GM19372 (cell line): ENCODE data around the gene STX1B.

Experiments
- ATAC-seq: cut with Tn5 transposase; IDR thresholded peaks from one replicate; pipeline ENCODE4 v1.9.1; 2021; ENCODE audit warnings: mild to moderate bottlenecking, low read depth, moderate library complexity; ENCODE audit not compliant: unreplicated experiment

STX1B gene

GRCh38 chr16:30980434-30980833, 30.0 kb downstream of the STX1B start:
- ATAC-seq: no peak

- no peak for ATAC-seq
Observed at GRCh38 chr16:30980023-30980371, 30.4 kb downstream of the STX1B start.

DNA sequence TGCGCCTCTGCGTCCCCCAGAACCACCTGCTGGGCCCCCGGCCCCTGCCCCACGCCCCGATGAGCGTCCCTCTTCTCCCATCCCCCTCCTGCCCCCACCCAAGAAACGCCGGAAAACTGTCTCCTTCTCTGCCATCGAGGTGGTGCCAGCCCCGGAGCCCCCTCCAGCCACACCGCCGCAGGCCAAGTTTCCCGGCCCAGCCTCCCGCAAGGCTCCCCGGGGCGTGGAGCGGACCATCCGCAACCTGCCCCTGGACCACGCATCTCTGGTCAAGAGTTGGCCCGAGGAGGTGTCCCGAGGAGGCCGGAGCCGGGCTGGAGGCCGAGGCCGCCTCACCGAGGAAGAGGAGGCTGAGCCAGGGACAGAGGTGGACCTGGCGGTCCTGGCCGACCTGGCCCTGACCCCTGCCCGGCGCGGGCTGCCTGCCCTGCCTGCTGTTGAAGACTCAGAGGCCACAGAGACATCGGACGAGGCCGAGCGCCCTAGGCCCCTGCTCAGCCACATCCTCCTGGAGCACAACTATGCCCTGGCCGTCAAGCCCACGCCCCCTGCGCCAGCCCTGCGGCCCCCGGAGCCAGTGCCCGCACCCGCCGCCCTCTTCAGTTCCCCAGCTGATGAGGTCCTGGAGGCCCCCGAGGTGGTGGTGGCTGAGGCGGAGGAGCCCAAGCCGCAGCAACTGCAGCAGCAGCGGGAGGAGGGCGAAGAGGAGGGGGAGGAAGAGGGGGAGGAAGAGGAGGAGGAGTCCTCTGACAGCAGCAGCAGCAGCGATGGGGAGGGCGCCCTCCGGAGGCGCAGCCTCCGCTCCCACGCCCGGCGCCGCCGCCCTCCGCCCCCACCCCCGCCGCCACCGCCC, 31.0 kb downstream of the STX1B start:
- no peak for ATAC-seq

GRCh38 chr16:30977502-30977901, 32.9 kb downstream of the STX1B start:
- ATAC-seq: no peak

DNA sequence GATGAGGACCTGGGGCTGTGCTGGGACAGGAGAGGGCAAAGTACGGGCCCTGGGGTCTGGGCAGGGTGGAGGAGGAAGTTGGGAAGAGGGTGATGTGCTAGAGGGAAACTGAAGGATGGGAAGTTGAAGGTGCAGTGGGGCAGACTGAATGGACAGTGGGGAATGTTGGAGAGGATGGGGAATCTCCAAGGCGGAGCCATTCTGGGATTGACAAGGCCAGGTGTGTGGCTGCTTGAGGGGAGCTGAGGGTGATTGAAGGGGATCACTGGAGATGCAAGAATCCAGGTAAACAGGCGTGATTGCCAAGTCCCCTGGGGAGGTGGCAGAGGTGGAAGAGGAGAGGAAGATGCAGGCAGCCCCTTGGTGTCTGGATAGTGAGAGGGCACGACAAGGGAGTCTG, 34.0 kb downstream of the STX1B start:
- no peak for ATAC-seq

DNA sequence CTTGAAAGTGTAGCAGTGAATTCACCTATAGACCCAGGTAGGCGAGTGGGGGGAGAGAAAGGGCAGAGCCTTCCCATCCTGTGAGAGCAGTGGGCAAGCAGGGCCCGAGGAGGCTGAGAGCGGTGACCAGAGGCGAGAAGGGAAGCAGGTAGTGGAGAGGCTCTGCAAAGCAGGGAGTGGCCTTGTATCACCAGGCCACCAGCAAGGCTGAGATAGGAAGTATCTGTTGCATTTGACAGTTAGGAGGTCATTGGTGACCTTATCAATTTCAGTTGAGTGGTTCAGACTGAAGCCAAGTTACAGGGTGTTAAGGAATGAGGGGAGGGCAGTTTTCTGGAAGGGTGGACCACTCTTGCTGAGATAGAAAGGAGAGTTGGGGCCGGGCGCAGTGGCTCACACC, 36.1 kb downstream of the STX1B start:
- no peak for ATAC-seq

GRCh38 chr16:30972872-30973271, 37.6 kb downstream of the STX1B start:
- ATAC-seq: no peak

DNA sequence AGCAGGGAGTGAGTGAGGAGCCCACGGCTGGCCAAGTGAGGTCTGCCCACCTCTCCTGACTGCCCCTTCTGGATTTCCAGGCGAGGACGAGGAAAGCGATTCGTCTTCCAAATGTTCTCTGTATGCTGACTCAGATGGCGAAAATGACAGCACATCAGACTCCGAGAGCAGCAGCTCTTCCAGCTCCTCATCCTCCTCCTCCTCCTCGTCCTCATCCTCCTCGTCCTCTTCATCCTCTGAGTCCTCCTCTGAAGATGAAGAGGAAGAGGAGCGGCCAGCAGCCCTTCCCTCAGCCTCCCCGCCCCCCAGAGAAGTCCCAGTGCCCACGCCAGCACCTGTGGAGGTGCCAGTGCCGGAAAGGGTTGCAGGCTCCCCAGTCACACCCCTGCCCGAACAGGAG, 39.1 kb downstream of the STX1B start:
- ATAC-seq: no peak

DNA sequence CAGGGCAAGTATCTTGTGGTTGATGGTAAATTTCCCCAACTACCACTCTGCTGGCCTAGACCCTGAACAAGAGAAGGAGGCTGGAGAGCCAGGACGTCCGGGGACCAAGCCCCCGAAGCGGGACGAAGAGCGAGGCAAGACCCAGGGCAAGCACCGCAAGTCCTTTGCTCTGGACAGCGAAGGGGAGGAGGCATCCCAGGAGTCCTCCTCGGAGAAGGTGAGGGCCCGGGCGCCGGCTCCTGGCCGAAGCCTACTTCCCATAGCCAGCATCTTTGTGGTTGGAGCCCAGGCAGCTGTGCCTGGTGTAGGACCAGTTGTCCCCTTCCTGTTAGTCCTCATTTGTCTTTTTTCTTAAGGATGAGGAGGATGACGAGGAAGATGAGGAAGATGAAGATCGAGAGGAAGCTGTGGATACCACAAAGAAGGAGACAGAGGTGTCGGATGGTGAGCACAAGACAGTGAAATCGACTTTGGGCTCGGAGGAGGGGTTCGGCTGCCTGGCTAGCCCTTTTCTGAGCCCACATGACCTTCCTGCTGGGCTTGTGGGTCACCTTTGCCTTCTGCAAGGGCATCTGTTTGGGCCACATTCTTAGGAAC, 41.1 kb downstream of the STX1B start:
- no peak for ATAC-seq

- no peak for ATAC-seq
Observed at GRCh38 chr16:30967795-30968194, 42.6 kb downstream of the STX1B start.

DNA sequence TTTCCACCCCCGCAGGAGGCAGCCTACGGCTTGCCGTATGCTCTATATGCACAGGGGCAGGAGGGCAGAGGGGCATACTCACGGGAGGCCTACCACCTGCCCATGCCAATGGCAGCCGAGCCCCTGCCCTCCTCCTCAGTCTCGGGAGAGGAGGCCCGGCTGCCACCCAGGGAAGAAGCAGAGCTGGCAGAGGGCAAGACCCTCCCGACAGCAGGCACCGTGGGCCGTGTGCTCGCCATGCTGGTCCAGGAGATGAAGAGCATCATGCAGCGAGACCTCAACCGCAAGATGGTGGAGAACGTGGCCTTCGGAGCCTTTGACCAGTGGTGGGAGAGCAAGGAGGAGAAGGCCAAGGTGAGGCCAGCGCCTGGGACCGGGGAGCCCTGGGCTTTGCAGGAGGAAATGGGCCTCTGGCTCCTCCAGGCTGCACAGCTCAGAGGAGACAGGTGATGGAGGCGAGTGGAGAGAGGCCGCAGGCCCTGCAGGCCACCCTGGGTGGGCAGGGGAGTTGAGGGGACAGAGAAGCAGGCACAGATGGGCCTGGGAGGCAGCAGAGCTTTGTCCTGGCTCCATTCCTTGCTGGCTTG, 44.3 kb downstream of the STX1B start:
- ATAC-seq: no peak

GRCh38 chr16:30965436-30965835, 45.0 kb downstream of the STX1B start:
- no peak for ATAC-seq

DNA sequence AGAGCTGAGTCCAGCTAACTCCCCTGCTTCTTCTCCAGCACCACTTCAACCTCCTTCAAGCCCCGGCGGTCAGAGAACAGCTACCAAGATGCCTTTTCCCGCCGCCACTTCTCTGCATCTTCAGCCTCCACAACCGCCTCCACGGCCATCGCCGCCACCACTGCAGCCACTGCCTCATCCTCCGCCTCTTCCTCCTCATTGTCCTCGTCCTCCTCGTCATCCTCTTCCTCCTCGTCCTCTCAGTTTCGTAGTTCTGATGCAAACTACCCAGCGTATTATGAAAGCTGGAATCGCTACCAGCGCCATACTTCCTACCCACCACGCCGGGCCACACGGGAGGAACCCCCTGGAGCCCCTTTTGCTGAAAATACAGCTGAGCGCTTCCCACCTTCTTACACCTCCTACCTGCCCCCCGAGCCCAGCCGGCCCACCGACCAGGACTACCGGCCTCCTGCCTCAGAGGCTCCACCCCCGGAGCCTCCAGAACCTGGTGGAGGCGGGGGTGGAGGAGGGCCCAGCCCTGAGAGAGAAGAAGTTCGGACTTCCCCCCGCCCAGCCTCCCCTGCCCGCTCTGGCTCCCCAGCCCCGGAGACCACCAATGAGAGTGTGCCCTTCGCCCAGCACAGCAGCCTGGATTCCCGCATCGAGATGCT, 45.7 kb downstream of the STX1B start:
- ATAC-seq: no peak

DNA sequence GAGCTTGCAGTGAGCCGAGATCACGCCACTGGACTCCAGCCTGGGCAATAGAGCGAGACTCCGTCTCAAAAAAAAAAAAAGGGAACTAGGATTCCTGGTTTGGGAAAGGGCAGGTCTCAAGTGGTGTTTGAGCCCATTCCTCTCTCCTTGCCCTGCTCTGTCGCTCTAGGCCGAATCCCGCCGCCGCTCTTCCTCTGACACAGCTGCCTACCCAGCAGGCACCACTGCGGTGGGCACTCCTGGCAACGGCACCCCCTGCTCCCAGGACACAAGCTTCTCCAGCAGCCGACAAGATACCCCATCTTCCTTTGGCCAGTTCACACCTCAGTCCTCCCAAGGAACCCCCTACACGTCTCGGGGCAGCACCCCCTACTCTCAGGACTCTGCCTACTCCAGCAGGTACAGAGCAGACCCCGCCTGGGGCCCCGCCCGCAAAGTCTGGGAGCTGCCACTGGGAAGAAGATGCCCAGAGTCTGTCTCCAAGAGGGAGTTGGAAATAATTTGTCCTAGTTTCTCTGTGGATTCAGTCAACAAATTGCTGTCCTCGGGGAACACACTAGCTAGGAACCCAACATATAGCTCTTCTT, 46.4 kb downstream of the STX1B start:
- no peak for ATAC-seq

GRCh38 chr16:30961384-30961783, 49.1 kb downstream of the STX1B start:
- ATAC-seq: no peak

GRCh38 chr16:30958175-30959079, 52.0 kb downstream of the STX1B start:
- peak; percentile 36 for ATAC-seq

DNA sequence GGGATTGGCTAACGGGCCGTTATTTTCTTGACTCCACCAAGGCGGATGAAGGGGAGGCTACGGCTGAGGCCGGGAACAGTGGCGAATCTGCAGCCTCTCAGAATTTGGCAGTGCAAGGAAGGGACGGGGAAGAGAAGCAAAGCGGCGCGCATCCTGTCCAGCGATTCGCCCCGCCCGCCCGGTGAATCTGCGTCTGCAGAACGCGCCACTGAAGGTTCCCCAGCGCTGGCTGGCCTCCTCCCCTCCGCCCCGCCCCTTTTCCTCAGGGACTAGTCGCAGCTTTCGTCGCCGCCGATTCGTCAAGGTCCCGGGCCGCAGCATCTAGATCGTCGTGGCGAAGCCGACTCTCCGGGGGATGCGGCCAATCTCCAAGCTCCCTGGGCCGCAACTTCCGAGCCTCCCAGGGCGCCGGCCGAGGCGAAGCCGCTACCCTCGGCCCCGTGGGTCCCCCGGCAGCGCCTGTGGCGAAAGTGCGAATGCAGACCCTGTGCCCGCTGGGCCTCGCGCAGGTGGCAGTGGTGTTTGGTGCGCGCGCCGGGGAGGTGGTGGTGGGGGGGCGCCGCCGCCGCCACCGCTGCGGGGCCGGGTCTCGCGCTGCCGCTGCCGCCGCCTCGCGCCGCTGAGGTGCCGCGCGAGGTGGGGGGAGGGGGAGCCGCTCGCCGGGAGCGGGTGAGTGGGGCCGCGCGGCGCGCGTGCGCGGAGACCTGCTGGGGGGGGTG, 52.8 kb downstream of the STX1B start, which contains the start of gene SETD1A:
SETD1A (plus strand) TSS at position 299 of the 719 bp plus-strand sequence. CDS start 978 bp downstream, outside the sequence.
- ATAC-seq: peak; percentile 72

DNA sequence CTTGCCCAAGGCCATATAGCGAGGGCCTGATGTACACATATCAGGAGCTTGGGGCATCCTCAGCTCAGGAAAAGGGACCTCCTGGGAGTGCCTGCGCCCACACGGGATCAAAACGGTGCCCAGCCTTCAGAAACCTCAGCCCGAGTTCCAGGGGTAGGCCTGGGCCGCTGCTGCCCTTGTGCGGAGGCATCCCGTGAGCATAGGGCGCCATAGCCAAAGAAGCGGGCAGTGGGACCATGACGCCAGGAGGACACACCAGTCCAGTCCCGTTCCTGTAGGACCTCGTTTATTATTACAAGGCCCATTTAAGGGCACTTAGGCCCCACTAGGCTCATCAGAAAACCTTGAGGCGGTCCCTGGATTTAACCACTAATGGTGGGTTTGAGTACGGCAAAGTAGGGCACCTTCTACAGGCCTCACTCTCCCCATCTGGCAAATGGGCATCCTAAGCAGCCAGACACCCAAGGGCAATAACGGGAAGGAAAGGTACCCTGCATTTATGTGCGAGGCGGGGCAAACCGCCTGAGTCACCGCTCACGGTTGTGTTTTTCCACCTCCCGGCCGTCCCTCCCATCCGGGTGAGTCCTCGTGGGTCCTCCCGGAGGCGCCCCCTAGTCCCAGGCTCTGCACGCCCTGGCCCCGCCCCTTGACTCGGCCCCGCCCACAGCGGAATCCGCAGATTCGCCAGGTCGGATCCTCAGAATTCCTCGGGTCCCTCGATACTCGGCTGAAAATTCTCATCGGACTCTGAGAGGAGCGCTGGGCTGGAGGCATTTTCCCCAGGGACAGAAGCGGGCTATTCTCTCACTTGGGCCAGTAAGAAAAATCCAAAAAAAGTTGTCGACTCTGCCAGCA, 53.6 kb downstream of the STX1B start:
- ATAC-seq: no peak
